NB4 (cell line): ENCODE data around the gene MYO10.

ENCODE experiments used
- DNase-seq: peaks from one replicate; pipeline ENCODE4 v3.0.0; 2010; ENCODE audit warnings: low read depth
- H3K4me3 ChIP-seq: one replicate; pipeline ENCODE4 v1.5.1; 2011; ENCODE audit warnings: mild to moderate bottlenecking, low read depth, low read length, moderate library complexity
- MYC ChIP-seq: IDR thresholded peaks from 2 replicates; pipeline ENCODE4 v1.6.1; 2011; ENCODE audit warnings: low read depth, low read length
- POLR2A ChIP-seq: IDR thresholded peaks from 2 replicates; pipeline ENCODE4 v1.6.1; 2011; ENCODE audit warnings: mild to moderate bottlenecking; ENCODE audit not compliant: insufficient read length; ENCODE audit errors: extremely low read depth
- TF ChIP-seq, protein P1 (sequence below): IDR thresholded peaks from 2 replicates; pipeline ENCODE4 v1.6.1; 2011; ENCODE audit warnings: low read depth, low read length
- TF ChIP-seq, protein P2 (sequence below): IDR thresholded peaks from one replicate; pipeline ENCODE4 v1.5.1; 2012; ENCODE audit warnings: low read depth, low read length

Gene MYO10

DNA sequence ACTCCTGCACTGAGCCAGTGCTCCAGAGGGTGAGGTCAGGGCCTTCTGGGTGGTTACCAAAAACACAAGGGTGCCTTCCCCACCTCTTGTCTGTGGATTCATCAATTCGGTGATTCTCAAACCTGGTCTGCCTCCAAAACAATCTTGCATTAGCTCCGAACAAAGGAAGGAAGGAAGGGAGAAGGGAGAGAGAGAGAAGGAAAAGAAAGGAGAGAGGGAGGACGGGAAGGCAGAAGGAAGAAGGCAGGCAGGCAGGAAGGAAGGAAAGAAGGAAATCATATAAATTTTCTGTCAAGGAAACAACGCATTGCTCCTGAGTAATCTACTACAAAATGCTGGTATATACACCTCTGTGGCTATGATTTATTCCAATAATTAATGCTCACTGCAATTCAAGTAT, 39.3 kb downstream of the MYO10 start:
- no peak overlapping the region for H3K4me3 ChIP-seq
- TF ChIP-seq POLR2A (no peak), MYC (no peak)
- TF ChIP-seq, protein P1, sequence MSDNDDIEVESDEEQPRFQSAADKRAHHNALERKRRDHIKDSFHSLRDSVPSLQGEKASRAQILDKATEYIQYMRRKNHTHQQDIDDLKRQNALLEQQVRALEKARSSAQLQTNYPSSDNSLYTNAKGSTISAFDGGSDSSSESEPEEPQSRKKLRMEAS, result no peak
- TF ChIP-seq, protein P2, sequence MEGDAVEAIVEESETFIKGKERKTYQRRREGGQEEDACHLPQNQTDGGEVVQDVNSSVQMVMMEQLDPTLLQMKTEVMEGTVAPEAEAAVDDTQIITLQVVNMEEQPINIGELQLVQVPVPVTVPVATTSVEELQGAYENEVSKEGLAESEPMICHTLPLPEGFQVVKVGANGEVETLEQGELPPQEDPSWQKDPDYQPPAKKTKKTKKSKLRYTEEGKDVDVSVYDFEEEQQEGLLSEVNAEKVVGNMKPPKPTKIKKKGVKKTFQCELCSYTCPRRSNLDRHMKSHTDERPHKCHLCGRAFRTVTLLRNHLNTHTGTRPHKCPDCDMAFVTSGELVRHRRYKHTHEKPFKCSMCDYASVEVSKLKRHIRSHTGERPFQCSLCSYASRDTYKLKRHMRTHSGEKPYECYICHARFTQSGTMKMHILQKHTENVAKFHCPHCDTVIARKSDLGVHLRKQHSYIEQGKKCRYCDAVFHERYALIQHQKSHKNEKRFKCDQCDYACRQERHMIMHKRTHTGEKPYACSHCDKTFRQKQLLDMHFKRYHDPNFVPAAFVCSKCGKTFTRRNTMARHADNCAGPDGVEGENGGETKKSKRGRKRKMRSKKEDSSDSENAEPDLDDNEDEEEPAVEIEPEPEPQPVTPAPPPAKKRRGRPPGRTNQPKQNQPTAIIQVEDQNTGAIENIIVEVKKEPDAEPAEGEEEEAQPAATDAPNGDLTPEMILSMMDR, result no peak

DNA sequence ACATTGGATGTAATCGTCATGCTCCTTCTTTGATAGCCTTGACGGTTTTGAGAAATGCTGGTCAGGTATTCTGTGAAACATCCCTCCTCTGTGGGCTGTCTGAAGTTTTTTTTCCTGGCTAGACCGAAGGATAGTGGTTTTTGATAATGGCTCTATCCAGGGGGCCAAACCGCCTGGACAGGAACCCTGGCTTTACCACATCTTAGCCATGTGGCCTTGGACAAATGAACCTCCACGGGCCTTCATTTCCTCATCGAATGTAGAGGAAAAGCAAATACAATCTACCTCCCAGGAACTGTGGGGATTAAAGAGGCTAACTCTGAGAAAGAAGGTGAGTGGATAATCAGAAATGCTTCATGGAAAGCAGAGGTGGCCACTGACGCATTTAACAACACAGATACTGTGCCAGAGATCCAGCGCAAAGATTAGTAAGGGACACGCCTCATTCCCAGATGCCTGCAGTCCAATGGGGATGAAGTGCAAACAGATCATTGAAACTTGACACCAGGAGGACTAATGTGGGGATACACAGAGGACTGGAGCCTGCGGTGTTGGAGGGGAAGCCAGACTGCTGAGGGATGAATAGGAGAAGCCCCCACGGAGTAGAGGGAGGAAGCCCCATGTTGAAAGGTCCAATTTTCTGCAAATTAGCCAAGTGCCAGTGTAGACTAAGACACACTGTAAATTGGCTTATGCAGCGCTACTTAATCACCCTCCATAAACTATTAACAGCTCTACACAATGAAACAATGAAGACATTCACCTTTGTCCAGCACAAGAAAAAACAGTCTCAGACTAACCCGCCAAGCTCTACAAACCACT, 41.6 kb downstream of the MYO10 start:
- TF ChIP-seq MYC (no peak), POLR2A (no peak)
- TF ChIP-seq, protein P1, result no peak
- TF ChIP-seq, protein P2, result no peak
- no peak overlapping the region for H3K4me3 ChIP-seq
- no peak for DNase-seq

More for the DNA sequence above, 39.3 kb downstream of the MYO10 start:
- no peak for DNase-seq

DNA sequence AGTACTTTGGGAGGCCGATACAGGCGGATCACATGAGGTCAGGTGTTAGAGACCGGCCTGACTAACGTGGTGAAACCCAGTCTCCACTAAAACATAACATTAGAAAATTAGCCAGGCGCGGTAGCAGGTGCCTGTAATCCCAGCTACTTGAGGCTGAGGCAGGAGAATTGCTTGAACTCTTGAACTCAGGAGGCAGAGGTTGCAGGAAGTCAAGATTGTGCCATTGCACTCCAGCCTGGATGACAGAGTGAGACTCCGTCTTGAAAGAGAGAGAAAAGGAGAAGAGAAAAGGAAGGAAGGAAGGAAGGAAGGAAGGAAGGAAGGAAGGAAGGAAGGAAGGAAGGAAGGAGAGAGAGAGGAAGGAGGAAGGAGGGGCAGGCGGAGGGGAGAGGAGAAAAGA, 45.1 kb downstream of the MYO10 start:
- H3K4me3 ChIP-seq, result no peak overlapping the region
- DNase-seq, result no peak
- no peak for TF ChIP-seq MYC
- TF ChIP-seq, protein P2, result no peak
- TF ChIP-seq, protein P1, result no peak

DNA sequence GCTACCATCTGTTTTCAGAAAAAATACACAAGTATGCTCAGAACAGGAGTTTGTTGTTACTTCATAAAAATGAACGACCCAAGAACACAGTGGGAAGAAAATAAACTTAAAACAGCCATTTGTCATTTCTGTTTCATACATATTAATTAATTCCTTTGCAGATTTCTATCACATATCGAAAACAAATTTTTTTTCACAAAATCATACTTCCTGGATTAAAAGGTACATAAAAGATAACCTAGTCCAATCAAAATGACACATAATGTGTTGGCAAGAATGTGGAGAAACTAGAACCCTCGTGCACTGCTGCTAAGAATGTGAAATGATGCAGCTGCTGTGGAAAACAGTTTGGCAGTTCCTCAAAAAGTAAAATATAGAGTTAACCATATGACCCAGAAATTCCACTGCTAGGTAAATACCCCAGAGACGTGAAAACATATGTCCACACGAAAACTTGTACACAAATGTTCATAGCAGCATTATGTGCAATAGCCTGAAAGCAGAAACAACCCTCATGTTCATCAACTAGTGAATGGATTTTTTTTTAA, 46.0 kb downstream of the MYO10 start:
- no peak for DNase-seq
- no peak for TF ChIP-seq POLR2A
- TF ChIP-seq, protein P1, result no peak
- TF ChIP-seq, protein P2, result no peak
- no peak for TF ChIP-seq MYC
- H3K4me3 ChIP-seq, result no peak overlapping the region

DNA sequence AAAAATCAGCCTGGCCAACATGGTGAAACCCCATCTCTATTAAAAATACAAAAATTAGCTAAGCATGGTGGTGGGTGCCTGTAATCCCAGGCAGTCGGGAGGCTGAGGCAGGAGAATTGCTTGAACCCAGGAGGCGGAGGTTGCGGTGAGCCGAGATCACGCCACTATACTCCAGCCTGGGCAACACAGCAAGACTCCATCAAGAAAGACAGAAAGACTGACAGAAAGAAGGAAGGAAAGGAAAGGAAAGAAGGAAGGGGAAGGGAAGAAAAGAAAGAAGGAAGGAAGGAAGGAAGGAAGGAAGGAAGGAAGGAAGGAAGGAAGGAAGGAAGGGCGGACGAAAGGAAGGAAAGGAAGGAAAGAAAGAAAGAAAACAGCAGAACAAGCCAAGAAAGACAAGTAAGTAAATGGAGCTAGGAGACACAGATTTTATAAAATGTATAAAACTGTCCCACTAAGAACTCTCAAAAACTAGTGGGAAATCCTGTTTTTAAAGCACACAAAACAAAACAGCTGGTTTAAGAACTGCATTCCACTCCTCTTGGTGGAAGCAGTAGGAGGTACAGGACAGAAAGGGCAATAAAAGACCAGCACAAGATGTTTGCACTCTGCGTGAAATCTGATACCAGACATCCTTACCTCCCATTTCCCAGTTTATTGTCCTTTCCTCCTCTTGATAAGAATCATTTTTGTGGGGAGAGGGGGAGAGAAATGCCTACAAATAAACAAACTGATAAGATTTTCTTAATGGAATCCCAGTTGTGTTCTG, 46.7 kb downstream of the MYO10 start:
- no peak for DNase-seq

More for the DNA sequence above, 46.7 kb downstream of the MYO10 start:
- no peak overlapping the region for H3K4me3 ChIP-seq
- TF ChIP-seq, protein P1, result no peak
- TF ChIP-seq MYC, result no peak
- TF ChIP-seq POLR2A, result no peak
- TF ChIP-seq, protein P2, result no peak
